RWPE1 (cell line): ENCODE results near the gene ZBTB7C.

Source experiments
- CTCF ChIA-PET: fragments of 350-600 bp; sonication (Branson Sonifier 250); formaldehyde crosslinking; extraction: SDS; loops from one replicate; lab custom pipeline; 2021; lab: Yijun Ruan, JAX
- POLR2A ChIA-PET: fragments of 400-600 bp; formaldehyde crosslinking; extraction: SDS; loops from one replicate; lab custom pipeline; 2020; ENCODE audit warnings: antibody characterized with exemption; ENCODE audit not compliant: low non-redundant PET; lab: Yijun Ruan, JAX
- DNase-seq: peaks from one replicate; pipeline ENCODE4 v3.0.0; 2012; ENCODE audit warnings: low spot score
- H3K27ac ChIP-seq: fragments of 450-650 bp; 2 replicates; pipeline ENCODE4 v1.5.1; 2017
- CTCF ChIP-seq: fragments of 450-650 bp; conservative IDR thresholded peaks from 2 replicates; pipeline ENCODE4 v1.5.1; 2017; ENCODE audit warnings: low read depth, mild to moderate bottlenecking

The ZBTB7C gene

GRCh38 chr18:48039769-48040215 is 369.4 kb downstream of the ZBTB7C start:
- CTCF ChIA-PET = no interaction called here
- no peak overlapping the region for H3K27ac ChIP-seq
- TF ChIP-seq CTCF = no peak
- DNase-seq = no peak
- POLR2A ChIA-PET = no interaction called here

DNA sequence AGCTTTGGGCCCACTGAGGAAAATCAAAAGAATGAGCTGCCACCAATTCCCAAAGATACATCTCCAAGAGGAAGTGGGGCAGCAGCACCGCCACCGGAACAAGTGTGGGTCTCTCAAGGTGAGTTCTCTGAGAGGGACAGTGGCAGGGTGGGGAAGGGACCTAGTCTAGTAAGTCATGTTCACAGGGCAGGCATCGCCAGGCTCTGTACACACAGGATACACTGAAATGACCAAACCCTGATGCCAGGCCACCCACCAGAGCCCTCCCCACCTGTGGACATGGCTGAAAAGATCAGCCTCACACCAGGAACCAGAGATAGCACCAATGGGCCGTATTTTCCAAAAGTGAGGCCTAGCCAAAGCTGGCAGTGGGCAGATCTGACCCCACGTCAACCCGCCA is 370.5 kb downstream of the ZBTB7C start:
- POLR2A ChIA-PET = no interaction called here
- no peak for TF ChIP-seq CTCF
- CTCF ChIA-PET = no interaction called here
- H3K27ac ChIP-seq = no peak overlapping the region
- DNase-seq = no peak

DNA sequence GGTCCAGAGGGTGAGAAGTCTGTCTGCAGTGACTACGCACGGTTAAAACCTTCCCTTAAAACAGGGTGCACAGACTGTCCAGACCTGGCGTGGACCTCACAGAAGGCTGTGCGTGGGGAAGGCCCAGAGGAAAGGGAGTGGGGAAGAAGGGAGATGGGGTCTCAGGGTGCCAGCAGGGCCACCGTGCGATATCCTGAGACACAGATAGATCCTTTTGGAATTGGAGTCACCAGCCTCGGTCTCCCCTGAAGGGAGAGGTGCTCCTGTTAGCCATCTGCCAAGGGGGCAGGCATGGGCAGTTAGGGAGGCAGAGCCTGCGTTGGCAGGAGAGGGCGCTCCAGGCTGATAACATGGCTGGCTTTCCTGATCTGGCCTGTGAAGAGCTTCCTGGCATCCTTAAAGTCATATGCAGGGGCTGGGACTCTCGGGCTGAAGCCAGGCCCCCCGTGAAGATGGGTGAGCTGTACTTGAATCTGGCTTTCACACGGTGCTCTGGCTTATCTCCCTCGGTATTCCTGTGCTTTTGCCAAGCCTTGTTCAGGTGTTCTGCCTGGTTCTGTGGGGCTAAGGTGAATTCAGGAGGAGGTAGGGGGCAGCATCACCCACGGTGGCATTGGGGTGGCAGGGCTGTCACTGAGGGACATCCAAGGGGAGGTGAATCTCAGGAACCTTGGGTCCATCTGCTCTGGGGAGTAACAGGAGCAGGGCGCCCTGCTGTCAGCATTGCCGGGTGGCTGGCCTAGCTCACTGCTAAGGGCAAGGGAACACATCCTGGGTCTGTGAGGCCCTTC is 371.5 kb downstream of the ZBTB7C start:
- 0 out of 2 replicates have a peak overlapping the region, but pooled peaks have one; percentile 32 for H3K27ac ChIP-seq
- POLR2A ChIA-PET = no interaction called here
- no peak for DNase-seq
- no peak; the same call in 1 of the 2 replicates for TF ChIP-seq CTCF
- CTCF ChIA-PET = interaction anchor here (0.6 kb wide), 1 partner anchor 295 kb away, joined by 3 read pairs; no protein-coding TSS in a partner anchor

DNA sequence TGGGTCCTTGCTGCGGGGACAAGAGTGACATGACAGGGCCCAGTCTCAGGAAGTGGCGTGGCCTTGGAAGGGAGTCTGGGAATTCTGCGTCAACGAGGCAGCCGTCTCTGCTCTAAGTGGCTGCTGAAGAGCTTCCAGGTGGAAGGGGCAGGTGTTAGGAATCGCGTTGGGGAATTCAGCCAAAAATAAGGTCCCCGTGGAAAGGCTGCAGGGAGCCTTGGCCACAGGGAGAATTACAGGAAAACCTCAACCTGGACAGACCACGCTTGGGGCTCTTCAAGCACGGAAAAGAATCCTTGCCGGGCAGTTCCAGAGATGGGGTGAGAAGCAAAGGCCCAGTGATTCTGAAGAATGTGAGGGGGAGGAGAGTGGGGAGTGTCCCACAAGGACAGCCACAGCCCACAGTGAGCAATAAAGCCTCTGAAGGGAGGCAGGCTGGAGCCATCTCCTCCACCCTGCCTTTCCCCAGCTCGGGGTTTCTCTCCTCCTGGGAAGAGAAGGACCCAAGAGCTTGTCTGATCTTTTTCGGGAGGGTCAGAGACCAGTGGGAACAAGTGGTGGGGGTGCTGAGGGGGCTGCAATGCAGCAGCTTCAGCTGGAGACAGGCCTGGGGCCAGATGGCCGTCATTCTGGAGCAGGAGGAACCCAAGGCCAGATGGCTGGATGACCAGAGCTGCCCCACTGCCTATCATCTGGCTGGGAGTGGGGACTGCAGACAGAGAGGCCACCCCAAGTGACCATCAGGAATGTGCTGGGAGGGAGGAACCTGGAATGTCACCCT is 372.4 kb downstream of the ZBTB7C start:
- ChIA-PET POLR2A (no interaction called here), CTCF (no interaction called here)
- peak overlapping the region; percentile 32 for H3K27ac ChIP-seq
- no peak for DNase-seq
- TF ChIP-seq CTCF = no peak

- no peak for TF ChIP-seq CTCF
- ChIA-PET CTCF (no interaction called here), POLR2A (no interaction called here)
- peak overlapping the region; percentile 32 for H3K27ac ChIP-seq
- no peak for DNase-seq
Measured at GRCh38 chr18:48036226-48036625, 373.0 kb downstream of the ZBTB7C start.

DNA sequence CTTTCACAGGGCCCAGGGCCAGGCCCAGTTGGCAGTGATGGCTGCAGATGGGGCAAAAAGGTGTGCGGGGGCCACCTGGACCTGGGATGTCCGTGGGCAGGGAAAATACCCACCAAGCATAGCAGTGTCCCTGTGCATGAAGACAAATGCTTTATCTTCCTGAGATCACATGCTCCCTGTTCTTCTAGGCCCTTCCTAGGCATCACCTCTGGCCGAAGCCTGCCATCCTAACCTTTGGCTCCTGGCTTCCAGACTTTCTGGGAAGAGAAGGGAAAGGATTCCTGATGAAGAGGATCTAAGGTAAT is 373.7 kb downstream of the ZBTB7C start:
- peak overlapping the region; percentile 32; the same call in 1 of the 2 replicates for H3K27ac ChIP-seq
- DNase-seq = no peak
- no peak for TF ChIP-seq CTCF
- CTCF ChIA-PET = no interaction called here
- POLR2A ChIA-PET = no interaction called here
